ENCODE measurements around the gene TEAD4.

The TEAD4 gene

GRCh38 chr12:3073438-3074250 is 114.4 kb downstream of the TEAD4 start:
- H3K4me3 ChIP-seq (ENCODE audit: low read length): no peak overlapping the region
- peak; percentile 99 for TF ChIP-seq CTCF (conservative IDR thresholded peaks at IDR 0.05; ENCODE audit: low read depth, low read length)
- DNase-seq (ENCODE audit: low read depth): peak; percentile 59

GRCh38 chr12:3075315-3075714 is 116.1 kb downstream of the TEAD4 start:
- H3K4me3 ChIP-seq (ENCODE audit: low read length): no peak overlapping the region
- no peak for TF ChIP-seq CTCF (conservative IDR thresholded peaks at IDR 0.05; ENCODE audit: low read depth, low read length)
- no peak for DNase-seq (ENCODE audit: low read depth)

GRCh38 chr12:3076730-3077571 is 117.8 kb downstream of the TEAD4 start, which contains the start of gene TSPAN9:
Gene TSPAN9 (plus strand): TSS chr12:3077379. CDS start chr12:3201194, 123,815 bp downstream.
- H3K4me3 ChIP-seq (ENCODE audit: low read length): peak within 1 kb of the TSS; percentile 83
- DNase-seq (ENCODE audit: low read depth): peak; percentile 46
- no peak for TF ChIP-seq CTCF (conservative IDR thresholded peaks at IDR 0.05; ENCODE audit: low read depth, low read length)

- H3K4me3 ChIP-seq (ENCODE audit: low read length): peak overlapping the region; percentile 83
- TF ChIP-seq CTCF (conservative IDR thresholded peaks at IDR 0.05; ENCODE audit: low read depth, low read length): no peak
- DNase-seq (ENCODE audit: low read depth): no peak
Observed at GRCh38 chr12:3077572-3078081, 118.4 kb downstream of the TEAD4 start.

- TF ChIP-seq CTCF (conservative IDR thresholded peaks at IDR 0.05; ENCODE audit: low read depth, low read length): no peak
- DNase-seq (ENCODE audit: low read depth): no peak
- H3K4me3 ChIP-seq (ENCODE audit: low read length): peak overlapping the region; percentile 83
Observed at GRCh38 chr12:3078086-3078820, 119.1 kb downstream of the TEAD4 start.

- DNase-seq (ENCODE audit: low read depth): no peak
- no peak overlapping the region for H3K4me3 ChIP-seq (ENCODE audit: low read length)
- no peak for TF ChIP-seq CTCF (conservative IDR thresholded peaks at IDR 0.05; ENCODE audit: low read depth, low read length)
Observed at GRCh38 chr12:3081091-3081490, 121.9 kb downstream of the TEAD4 start.
